ENCODE results near the gene CPNE5. TPM values are rescaled to one million over a fixed set of nuclear protein-coding genes. Genes with fewer than 3 reads are reported as not detected.

The CPNE5 gene
- total RNA-seq, 1 donor from 2014 or later, result 6.6 TPM

DNA sequence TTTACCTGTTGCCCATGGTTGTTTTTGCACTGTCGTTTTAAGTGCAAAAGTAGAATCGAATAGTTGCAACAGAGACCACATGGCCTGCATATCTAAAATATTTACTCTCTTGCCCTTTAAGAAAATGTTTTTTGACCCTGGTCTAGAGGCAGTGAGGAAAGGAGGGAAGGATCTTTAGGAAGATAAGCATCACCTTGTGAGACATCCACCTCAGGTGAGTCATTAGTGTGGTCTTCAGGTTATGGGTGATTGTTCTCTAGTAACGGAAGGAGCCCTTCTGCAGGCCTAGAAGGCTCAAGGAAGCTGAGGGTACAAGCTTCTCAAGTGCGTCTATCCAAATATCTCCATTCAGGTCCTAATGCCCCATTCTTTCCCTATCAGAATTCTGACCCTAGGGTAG, 148.2 kb downstream of the CPNE5 start:
- Histone ChIP-seq H3K4me3 (no peak overlapping the region), H3K4me1 (peaks cover 8% of the 10 kb centered on the region), H3K27ac (no peak overlapping the region), H3K9me3 (no peaks in the 10 kb centered on the region), H3K36me3 (peaks cover 0 to 16% of the 10 kb centered on the region in 2 donors), H3K27me3 (no peaks in the 10 kb centered on the region)
- intact Hi-C loops (cut with DNase I), result no loop called here
- TF ChIP-seq POLR2A (IDR thresholded peaks at IDR 0.05), result no peak
- TF ChIP-seq POLR2AphosphoS5 (IDR thresholded peaks at IDR 0.05; ENCODE audit: insufficient read depth in 1 of 2, low read depth in 1 of 2), result no peak
- TF ChIP-seq, protein P1, sequence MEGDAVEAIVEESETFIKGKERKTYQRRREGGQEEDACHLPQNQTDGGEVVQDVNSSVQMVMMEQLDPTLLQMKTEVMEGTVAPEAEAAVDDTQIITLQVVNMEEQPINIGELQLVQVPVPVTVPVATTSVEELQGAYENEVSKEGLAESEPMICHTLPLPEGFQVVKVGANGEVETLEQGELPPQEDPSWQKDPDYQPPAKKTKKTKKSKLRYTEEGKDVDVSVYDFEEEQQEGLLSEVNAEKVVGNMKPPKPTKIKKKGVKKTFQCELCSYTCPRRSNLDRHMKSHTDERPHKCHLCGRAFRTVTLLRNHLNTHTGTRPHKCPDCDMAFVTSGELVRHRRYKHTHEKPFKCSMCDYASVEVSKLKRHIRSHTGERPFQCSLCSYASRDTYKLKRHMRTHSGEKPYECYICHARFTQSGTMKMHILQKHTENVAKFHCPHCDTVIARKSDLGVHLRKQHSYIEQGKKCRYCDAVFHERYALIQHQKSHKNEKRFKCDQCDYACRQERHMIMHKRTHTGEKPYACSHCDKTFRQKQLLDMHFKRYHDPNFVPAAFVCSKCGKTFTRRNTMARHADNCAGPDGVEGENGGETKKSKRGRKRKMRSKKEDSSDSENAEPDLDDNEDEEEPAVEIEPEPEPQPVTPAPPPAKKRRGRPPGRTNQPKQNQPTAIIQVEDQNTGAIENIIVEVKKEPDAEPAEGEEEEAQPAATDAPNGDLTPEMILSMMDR (IDR thresholded peaks at IDR 0.05), result no peak
- DNase-seq (ENCODE audit: extremely low spot score in 2 of 2), result no peak

Other genes starting within 250 kb of the CPNE5 start
- 144 TPM for gene SRSF3, start 245.1 kb downstream of the CPNE5 start, total RNA-seq
- gene CDKN1A, start 160.7 kb downstream of the CPNE5 start, total RNA-seq, result 169 TPM
- 0.49 TPM for gene RAB44, start 141.6 kb downstream of the CPNE5 start, total RNA-seq
- 18.9 TPM for gene PPIL1, start 35.4 kb upstream of the CPNE5 start, total RNA-seq
- 36.8 TPM for gene C6orf89, start 46.5 kb upstream of the CPNE5 start, total RNA-seq
- 88.6 TPM for gene PI16, start 115.3 kb upstream of the CPNE5 start, total RNA-seq
- 233 TPM for gene MTCH1, start 146.8 kb upstream of the CPNE5 start, total RNA-seq
- gene FGD2, start 166.2 kb upstream of the CPNE5 start, total RNA-seq, result 20.4 TPM

All from vagina (tissue), 2 donors.